Measurements from ENCODE around the gene ARHGAP26. TPM values are rescaled to one million over a fixed set of nuclear protein-coding genes. Genes with fewer than 3 reads are reported as not detected.

The ARHGAP26 gene
- total RNA-seq, 4 donors from 2014 or later = 22.3 to 40.7 (median 28.2) TPM

DNA sequence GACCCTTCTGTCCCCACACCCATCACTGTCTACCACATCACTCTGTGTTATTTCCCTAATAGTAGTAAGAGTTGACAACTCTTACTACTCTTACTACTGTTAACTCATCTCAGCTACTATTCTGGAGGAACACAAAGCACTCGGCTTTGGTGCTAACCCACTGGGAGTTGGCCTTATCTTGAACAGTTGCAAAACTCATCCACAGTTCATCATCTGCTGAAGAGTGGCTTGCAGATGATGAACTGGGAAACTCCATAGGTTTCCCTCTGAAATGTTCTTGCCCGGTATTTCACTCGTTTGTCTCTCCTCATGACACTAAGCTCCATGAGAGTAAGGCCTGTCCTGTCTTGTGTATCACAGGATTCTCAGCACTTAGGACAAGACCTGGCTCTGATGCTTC, 411.9 kb downstream of the ARHGAP26 start:
- WGBS = 99% methylated on average over 3 of the region's 3 CpGs
- peaks cover 0 to 5% (median 0%) of the 10 kb centered on the region in 4 donors for H3K36me3 ChIP-seq
- no peaks in the 10 kb centered on the region for H3K9me3 ChIP-seq
- no peak overlapping the region for H3K4me3 ChIP-seq
- intact Hi-C loops (cut with DNase I) = no loop called here
- DNase-seq (ENCODE audit: extremely low spot score) = no peak
- H3K4me1 ChIP-seq = peaks cover 32 to 52% (median 38%) of the 10 kb centered on the region in 4 donors
- no peak overlapping the region for H3K27ac ChIP-seq (replicated peaks in 1 of 4)
- H3K27me3 ChIP-seq = no peaks in the 10 kb centered on the region
- TF ChIP-seq, protein P1, sequence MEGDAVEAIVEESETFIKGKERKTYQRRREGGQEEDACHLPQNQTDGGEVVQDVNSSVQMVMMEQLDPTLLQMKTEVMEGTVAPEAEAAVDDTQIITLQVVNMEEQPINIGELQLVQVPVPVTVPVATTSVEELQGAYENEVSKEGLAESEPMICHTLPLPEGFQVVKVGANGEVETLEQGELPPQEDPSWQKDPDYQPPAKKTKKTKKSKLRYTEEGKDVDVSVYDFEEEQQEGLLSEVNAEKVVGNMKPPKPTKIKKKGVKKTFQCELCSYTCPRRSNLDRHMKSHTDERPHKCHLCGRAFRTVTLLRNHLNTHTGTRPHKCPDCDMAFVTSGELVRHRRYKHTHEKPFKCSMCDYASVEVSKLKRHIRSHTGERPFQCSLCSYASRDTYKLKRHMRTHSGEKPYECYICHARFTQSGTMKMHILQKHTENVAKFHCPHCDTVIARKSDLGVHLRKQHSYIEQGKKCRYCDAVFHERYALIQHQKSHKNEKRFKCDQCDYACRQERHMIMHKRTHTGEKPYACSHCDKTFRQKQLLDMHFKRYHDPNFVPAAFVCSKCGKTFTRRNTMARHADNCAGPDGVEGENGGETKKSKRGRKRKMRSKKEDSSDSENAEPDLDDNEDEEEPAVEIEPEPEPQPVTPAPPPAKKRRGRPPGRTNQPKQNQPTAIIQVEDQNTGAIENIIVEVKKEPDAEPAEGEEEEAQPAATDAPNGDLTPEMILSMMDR (IDR thresholded peaks at IDR 0.05) = no peak
- no peak for TF ChIP-seq EP300 (IDR thresholded peaks at IDR 0.05)
- no peak for TF ChIP-seq POLR2A (IDR thresholded peaks at IDR 0.05; ENCODE audit: low read depth)
- TF ChIP-seq POLR2AphosphoS5 (IDR thresholded peaks at IDR 0.05) = no peak

DNA sequence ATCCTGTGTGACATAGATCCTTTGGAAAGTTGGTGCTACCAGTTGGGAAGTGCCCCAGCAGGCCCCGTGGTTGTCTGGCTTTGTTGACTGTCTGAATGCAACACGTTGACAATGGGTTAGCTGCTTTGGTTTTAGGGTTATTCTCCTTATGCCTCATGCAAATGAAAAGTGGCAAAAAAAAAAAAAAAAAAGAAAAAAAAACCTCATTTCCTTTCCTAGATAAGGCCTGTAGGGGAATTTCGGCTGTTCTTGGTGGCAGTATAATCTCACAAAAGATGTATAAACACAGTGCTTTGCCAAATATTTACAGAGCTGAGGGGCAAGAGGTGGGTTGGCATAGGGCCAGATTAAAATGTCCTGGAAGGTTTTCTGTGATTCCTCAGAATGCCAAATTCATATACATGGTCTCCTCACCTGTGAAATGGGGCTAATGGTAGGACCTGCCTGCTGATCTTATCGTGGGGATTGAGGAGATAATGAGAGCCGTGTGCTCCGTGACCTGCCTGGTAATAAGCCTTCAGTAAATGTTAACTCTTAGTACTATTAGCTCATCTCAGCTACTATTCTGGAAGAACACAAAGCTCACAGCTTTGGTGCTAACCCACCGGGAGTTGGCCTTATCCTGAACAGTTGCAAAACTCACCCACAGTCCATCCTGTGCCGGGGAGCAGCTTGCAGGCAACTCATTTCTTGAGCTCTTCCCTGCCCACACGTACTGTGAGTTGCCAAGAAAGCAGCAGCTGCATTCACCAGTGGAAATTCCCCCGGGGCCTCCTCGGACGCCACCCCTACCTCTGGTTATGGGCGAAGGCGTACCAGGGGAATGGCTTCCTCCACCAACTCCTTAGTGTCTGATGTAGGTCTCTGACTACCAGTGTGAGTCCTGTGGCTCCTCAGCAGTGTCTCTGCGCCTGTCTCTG, 413.0 kb downstream of the ARHGAP26 start:
- 70% methylated on average over 13 of the region's 15 CpGs for WGBS
- no peak for DNase-seq (ENCODE audit: extremely low spot score)

DNA sequence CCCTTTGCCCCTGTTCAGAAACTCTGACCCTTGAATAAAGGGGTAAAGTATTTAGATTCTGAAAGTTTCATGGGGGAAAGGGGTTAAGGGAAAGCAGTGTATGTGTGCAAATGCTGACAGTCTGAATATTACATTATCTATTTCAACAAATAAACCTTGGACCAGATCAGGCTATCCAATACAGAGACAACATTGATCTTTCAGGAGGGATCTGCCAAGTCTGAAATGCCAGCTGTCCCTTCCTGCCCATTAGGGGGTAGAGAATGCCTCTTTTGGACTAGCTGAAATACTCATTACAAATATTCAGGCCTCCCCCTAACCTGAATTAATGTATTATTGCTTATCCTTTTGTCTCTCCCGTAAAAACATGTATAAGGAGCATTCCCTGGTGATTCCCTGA, 413.8 kb downstream of the ARHGAP26 start:
- H3K4me1 ChIP-seq = peaks cover 26 to 49% (median 34%) of the 10 kb centered on the region in 4 donors
- H3K27me3 ChIP-seq = no peaks in the 10 kb centered on the region
- no peak overlapping the region for H3K27ac ChIP-seq (replicated peaks in 1 of 4)
- no peaks in the 10 kb centered on the region for H3K9me3 ChIP-seq
- peaks cover 0 to 5% (median 0%) of the 10 kb centered on the region in 4 donors for H3K36me3 ChIP-seq
- WGBS = 100% methylated on average over 1 of the region's 1 CpG
- TF ChIP-seq POLR2AphosphoS5 (IDR thresholded peaks at IDR 0.05) (no peak), EP300 (IDR thresholded peaks at IDR 0.05) (no peak), POLR2A (IDR thresholded peaks at IDR 0.05; ENCODE audit: low read depth) (no peak)
- TF ChIP-seq, protein P1 (IDR thresholded peaks at IDR 0.05) = no peak
- H3K4me3 ChIP-seq = no peak overlapping the region
- intact Hi-C loops (cut with DNase I) = no loop called here
- no peak for DNase-seq (ENCODE audit: extremely low spot score)

More for the DNA sequence above, 413.0 kb downstream of the ARHGAP26 start:
- TF ChIP-seq, protein P1 (IDR thresholded peaks at IDR 0.05) = no peak
- TF ChIP-seq POLR2AphosphoS5 (IDR thresholded peaks at IDR 0.05) = no peak
- TF ChIP-seq EP300 (IDR thresholded peaks at IDR 0.05) = no peak
- H3K27ac ChIP-seq (replicated peaks in 1 of 4) = no peak overlapping the region
- H3K4me3 ChIP-seq = no peak overlapping the region
- H3K4me1 ChIP-seq = peaks cover 26 to 49% (median 34%) of the 10 kb centered on the region in 4 donors
- no peaks in the 10 kb centered on the region for H3K27me3 ChIP-seq
- intact Hi-C loops (cut with DNase I) = no loop called here
- H3K9me3 ChIP-seq = no peaks in the 10 kb centered on the region
- peaks cover 0 to 5% (median 0%) of the 10 kb centered on the region in 4 donors for H3K36me3 ChIP-seq

DNA sequence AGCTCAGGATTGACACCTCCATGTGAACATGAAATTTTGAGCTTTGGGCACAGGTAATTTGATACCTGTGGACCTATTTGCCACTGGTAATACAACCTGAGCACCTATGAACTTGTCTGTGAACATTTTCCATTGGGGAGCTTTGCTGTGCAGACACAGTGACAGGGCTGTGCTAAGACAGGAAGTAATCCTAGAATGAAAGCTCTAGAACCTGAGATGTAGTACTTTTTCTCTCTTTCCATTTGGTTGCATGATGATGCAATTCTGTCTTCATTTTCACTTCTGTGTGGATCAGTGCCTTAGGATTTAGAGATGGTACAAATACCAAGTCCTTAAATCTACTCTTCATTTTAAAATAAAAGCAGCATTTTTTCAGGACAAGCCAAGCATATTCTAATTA, 416.4 kb downstream of the ARHGAP26 start:
- no peak overlapping the region for H3K27ac ChIP-seq (replicated peaks in 1 of 4)
- TF ChIP-seq POLR2A (IDR thresholded peaks at IDR 0.05; ENCODE audit: low read depth) (no peak), EP300 (IDR thresholded peaks at IDR 0.05) (no peak), POLR2AphosphoS5 (IDR thresholded peaks at IDR 0.05) (no peak)
- TF ChIP-seq, protein P1 (IDR thresholded peaks at IDR 0.05) = no peak
- peaks cover 0 to 8% (median 2%) of the 10 kb centered on the region in 4 donors for H3K9me3 ChIP-seq
- peaks cover 25 to 42% (median 28%) of the 10 kb centered on the region in 4 donors for H3K4me1 ChIP-seq
- H3K36me3 ChIP-seq = no peaks in the 10 kb centered on the region
- intact Hi-C loops (cut with DNase I) = no loop called here
- H3K27me3 ChIP-seq = no peaks in the 10 kb centered on the region
- DNase-seq (ENCODE audit: extremely low spot score) = no peak
- H3K4me3 ChIP-seq = no peak overlapping the region
